ENCODE data around the gene LRRC59.
"Not testable (repeated sequence)": the region's sequence is repeated elsewhere in the genome, so short reads cannot be mapped to it uniquely, and the experiment has no call there.

LRRC59 gene

GRCh38 chr17:50422738-50423137 lies 25.4 kb upstream of the LRRC59 start:
- no peak overlapping the region for H3K9ac ChIP-seq (ENCODE audit: low read length)
- H2AFZ ChIP-seq (ENCODE audit: low read depth, low read length, severe bottlenecking), result no peak overlapping the region
- no peaks in the 10 kb centered on the region for H3K9me2 ChIP-seq (replicated peaks; ENCODE audit: insufficient read depth, low read length)
- no peaks in the 10 kb centered on the region for H3K36me3 ChIP-seq (ENCODE audit: low read length)
- no peak for TF ChIP-seq EZH2phosphoT487 (conservative IDR thresholded peaks at IDR 0.05; ENCODE audit: low read length)
- no peak for TF ChIP-seq CTCF (IDR thresholded peaks at IDR 0.05; ENCODE audit: insufficient read depth, low read length, poor library complexity, severe bottlenecking)
- no peak overlapping the region for H3K27ac ChIP-seq (ENCODE audit: low read depth, low read length)
- H3K4me2 ChIP-seq (ENCODE audit: low read depth, low read length, poor library complexity, severe bottlenecking), result no peak overlapping the region
- peaks cover 16% of the 10 kb centered on the region for H3F3A ChIP-seq (ENCODE audit: insufficient read depth)
- no peak overlapping the region for H3K4me3 ChIP-seq (ENCODE audit: insufficient read depth, low read length, poor library complexity, severe bottlenecking)
- H4K20me1 ChIP-seq (ENCODE audit: low read depth, low read length), result no peaks in the 10 kb centered on the region
- no peaks in the 10 kb centered on the region for H3K27me3 ChIP-seq (ENCODE audit: low read length)
- H3K9me3 ChIP-seq (ENCODE audit: insufficient read depth, low read length), result no peaks in the 10 kb centered on the region
- 0 out of 2 replicates have a peak, but pooled peaks cover 4% of the 10 kb centered on the region for H3K79me2 ChIP-seq (ENCODE audit: insufficient read depth, low read length)

GRCh38 chr17:50421308-50422051 lies 24.2 kb upstream of the LRRC59 start:
- Histone ChIP-seq H3K36me3 (ENCODE audit: low read length) (no peaks in the 10 kb centered on the region), H3K9me3 (ENCODE audit: insufficient read depth, low read length) (no peaks in the 10 kb centered on the region), H2AFZ (ENCODE audit: low read depth, low read length, severe bottlenecking) (peak overlapping the region; percentile 90), H3K9me2 (replicated peaks; ENCODE audit: insufficient read depth, low read length) (no peaks in the 10 kb centered on the region), H3K9ac (ENCODE audit: low read length) (peak overlapping the region; percentile 44), H3K4me2 (ENCODE audit: low read depth, low read length, poor library complexity, severe bottlenecking) (peak overlapping the region; percentile 64), H3K79me2 (ENCODE audit: insufficient read depth, low read length) (no peaks in the 10 kb centered on the region), H3K27ac (ENCODE audit: low read depth, low read length) (peak overlapping the region; percentile 72), H3K4me3 (ENCODE audit: insufficient read depth, low read length, poor library complexity, severe bottlenecking) (peak overlapping the region; percentile 38), H3K27me3 (ENCODE audit: low read length) (no peaks in the 10 kb centered on the region), H4K20me1 (ENCODE audit: low read depth, low read length) (no peaks in the 10 kb centered on the region), H3F3A (ENCODE audit: insufficient read depth) (peaks cover 7% of the 10 kb centered on the region)
- TF ChIP-seq CTCF (IDR thresholded peaks at IDR 0.05; ENCODE audit: insufficient read depth, low read length, poor library complexity, severe bottlenecking) (no peak), EZH2phosphoT487 (conservative IDR thresholded peaks at IDR 0.05; ENCODE audit: low read length) (no peak)

- Histone ChIP-seq H3K79me2 (ENCODE audit: insufficient read depth, low read length) (no peaks in the 10 kb centered on the region), H4K20me1 (ENCODE audit: low read depth, low read length) (no peaks in the 10 kb centered on the region), H3K4me2 (ENCODE audit: low read depth, low read length, poor library complexity, severe bottlenecking) (peak overlapping the region; percentile 64), H3K9me3 (ENCODE audit: insufficient read depth, low read length) (no peaks in the 10 kb centered on the region), H3K9ac (ENCODE audit: low read length) (peak overlapping the region; percentile 44), H2AFZ (ENCODE audit: low read depth, low read length, severe bottlenecking) (peak overlapping the region; percentile 90), H3K36me3 (ENCODE audit: low read length) (no peaks in the 10 kb centered on the region), H3F3A (ENCODE audit: insufficient read depth) (peaks cover 6% of the 10 kb centered on the region), H3K27me3 (ENCODE audit: low read length) (no peaks in the 10 kb centered on the region), H3K9me2 (replicated peaks; ENCODE audit: insufficient read depth, low read length) (no peaks in the 10 kb centered on the region), H3K27ac (ENCODE audit: low read depth, low read length) (peak overlapping the region; percentile 72; the same call in 1 of the 2 replicates), H3K4me3 (ENCODE audit: insufficient read depth, low read length, poor library complexity, severe bottlenecking) (peak overlapping the region; percentile 38)
- TF ChIP-seq CTCF (IDR thresholded peaks at IDR 0.05; ENCODE audit: insufficient read depth, low read length, poor library complexity, severe bottlenecking) (no peak), EZH2phosphoT487 (conservative IDR thresholded peaks at IDR 0.05; ENCODE audit: low read length) (no peak)
Observed at GRCh38 chr17:50420419-50421112, 23.2 kb upstream of the LRRC59 start.

GRCh38 chr17:50419577-50419976 lies 22.3 kb upstream of the LRRC59 start:
- not testable (repeated sequence) for H3K27me3 ChIP-seq (ENCODE audit: low read length); H2AFZ ChIP-seq (ENCODE audit: low read depth, low read length, severe bottlenecking); H3K9me3 ChIP-seq (ENCODE audit: insufficient read depth, low read length); H3K9me2 ChIP-seq (replicated peaks; ENCODE audit: insufficient read depth, low read length); H4K20me1 ChIP-seq (ENCODE audit: low read depth, low read length); H3K79me2 ChIP-seq (ENCODE audit: insufficient read depth, low read length); H3K4me2 ChIP-seq (ENCODE audit: low read depth, low read length, poor library complexity, severe bottlenecking); H3K9ac ChIP-seq (ENCODE audit: low read length); H3F3A ChIP-seq (ENCODE audit: insufficient read depth); H3K27ac ChIP-seq (ENCODE audit: low read depth, low read length); H3K4me3 ChIP-seq (ENCODE audit: insufficient read depth, low read length, poor library complexity, severe bottlenecking); H3K36me3 ChIP-seq (ENCODE audit: low read length)

All from SU-DHL-6 (cell line).